Common myeloid progenitor, CD34-positive (primary cell): Measurements from ENCODE around the gene UBA6.
A peak's percentile ranks its signal among the peaks of the same experiment; 100 is the strongest.

Source experiments
- CTCF ChIA-PET: fragments of 350-600 bp; sonication (Branson Sonifier 250); formaldehyde crosslinking; loops from one replicate; lab custom pipeline; 2021; ENCODE audit warnings: antibody characterized with exemption; lab: Charles Lee
- POLR2A ChIA-PET: fragments of 350-600 bp; sonication (Branson Sonifier 250); formaldehyde crosslinking; loops from one replicate; lab custom pipeline; 2021; ENCODE audit warnings: antibody characterized with exemption; lab: Charles Lee
- DNase-seq, 3 donors: peaks; one replicate each; pipeline versions ENCODE4 v3.0.0 to v3.0.0-alpha.2; 2013
- H3K27ac ChIP-seq, 2 experiments: 1 replicate in 1 of 2; 2 replicates in 1 of 2; pipeline ENCODE4 v1.7.0; 2013; ENCODE audit warnings: inconsistent platforms in 2 of 2, low read length in 2 of 2, mild to moderate bottlenecking in 2 of 2, low read depth in 1 of 2, moderate library complexity in 1 of 2; ENCODE audit not compliant: severe bottlenecking in 2 of 2, insufficient read depth in 1 of 2, poor library complexity in 1 of 2
- H3K27me3 ChIP-seq, 5 experiments: replicated peaks in 2 of 5; 1 replicate in 3 of 5; 2 replicates in 2 of 5; pipeline versions ENCODE4 v1.6.1 to v1.7.0; 2013; ENCODE audit warnings: low read length in 4 of 5, mild to moderate bottlenecking in 2 of 5, moderate library complexity in 2 of 5, inconsistent platforms in 1 of 5; ENCODE audit not compliant: insufficient read depth in 5 of 5, control insufficient read depth in 4 of 5
- H3K36me3 ChIP-seq, 4 experiments: 1 replicate in 2 of 4; 2 replicates in 2 of 4; pipeline versions ENCODE4 v1.6.1 to v1.7.0; 2013; ENCODE audit warnings: low read length in 3 of 4, control low read depth in 1 of 4, mild to moderate bottlenecking in 1 of 4; ENCODE audit not compliant: control insufficient read depth in 4 of 4, insufficient read depth in 4 of 4
- H3K4me1 ChIP-seq, 4 experiments: 1 replicate in 3 of 4; 2 replicates in 1 of 4; pipeline versions ENCODE4 v1.6.1 to v1.7.1; 2013; ENCODE audit warnings: low read length in 3 of 4, mild to moderate bottlenecking in 3 of 4, control low read depth in 1 of 4, inconsistent platforms in 1 of 4, moderate library complexity in 1 of 4; ENCODE audit not compliant: control insufficient read depth in 4 of 4, insufficient read depth in 4 of 4; ENCODE audit errors: control extremely low read depth in 1 of 4
- H3K4me3 ChIP-seq, 7 experiments: 1 replicate in 4 of 7; 2 replicates in 3 of 7; pipeline versions ENCODE4 v1.5.1 to v1.7.0; 2013; ENCODE audit warnings: mild to moderate bottlenecking in 7 of 7, low read length in 6 of 7, moderate library complexity in 6 of 7, inconsistent platforms in 2 of 7, low read depth in 2 of 7, control low read depth in 1 of 7; ENCODE audit not compliant: insufficient read depth in 4 of 7, control insufficient read depth in 1 of 7; ENCODE audit errors: extremely low read depth in 1 of 7
- H3K9me3 ChIP-seq, 5 experiments: 1 replicate in 4 of 5; 2 replicates in 1 of 5; pipeline versions ENCODE4 v1.6.1 to v1.7.1; 2013; ENCODE audit warnings: low read length in 4 of 5, mild to moderate bottlenecking in 2 of 5, inconsistent platforms in 1 of 5, low read depth in 1 of 5, moderate library complexity in 1 of 5; ENCODE audit not compliant: control insufficient read depth in 4 of 5, insufficient read depth in 2 of 5; ENCODE audit errors: control extremely low read depth in 1 of 5
- WGBS: methylation state at CpG from one replicate; pipeline ENCODE4 v1.1.5; 2013; ENCODE audit not compliant: insufficient coverage; 5-methylcytosine and 5-hydroxymethylcytosine counted together

The UBA6 gene

GRCh38 chr4:67616478-67616877 lies 84.5 kb downstream of the UBA6 start:
- no peaks in the 10 kb centered on the region for H3K4me1 ChIP-seq
- H3K27ac ChIP-seq, result no peak overlapping the region
- H3K27me3 ChIP-seq, result no peaks in the 10 kb centered on the region
- WGBS, result 100% methylated on average over 1 of the region's 1 CpG
- CTCF ChIA-PET, result no interaction called here
- DNase-seq, result no peak
- H3K36me3 ChIP-seq, result peaks cover 18 to 52% (median 30%) of the 10 kb centered on the region in 4 experiments
- H3K9me3 ChIP-seq, result peaks cover 0 to 9% (median 2%) of the 10 kb centered on the region in 5 experiments
- no peak overlapping the region for H3K4me3 ChIP-seq
- POLR2A ChIA-PET, result no interaction called here

DNA sequence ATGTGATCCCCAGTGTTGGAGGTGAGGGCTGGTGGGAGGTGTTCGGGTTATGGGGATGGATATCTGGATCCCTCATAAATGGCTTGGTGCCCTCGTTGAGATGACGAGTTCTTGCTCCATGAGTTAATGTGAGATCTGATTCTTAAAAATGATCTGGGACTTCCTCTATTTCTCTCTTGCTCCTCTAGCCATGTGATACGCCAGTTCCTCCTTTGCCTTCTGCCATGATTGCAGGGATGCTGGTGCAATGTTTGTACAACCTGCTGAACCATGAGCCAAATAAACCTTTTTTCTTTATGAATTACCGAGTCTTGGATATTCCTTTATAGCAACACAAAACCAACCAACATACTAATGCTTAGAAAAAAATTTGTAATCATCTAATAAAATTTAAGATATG lies 85.8 kb downstream of the UBA6 start:
- POLR2A ChIA-PET, result no interaction called here

GRCh38 chr4:67614186-67614585 lies 86.8 kb downstream of the UBA6 start:
- 100% methylated on average over 2 of the region's 4 CpGs for WGBS
- CTCF ChIA-PET, result no interaction called here

More for the DNA sequence above, 85.8 kb downstream of the UBA6 start:
- H3K27ac ChIP-seq, result no peak overlapping the region
- H3K4me3 ChIP-seq, result no peak overlapping the region
- peaks cover 0 to 14% (median 4%) of the 10 kb centered on the region in 5 experiments for H3K9me3 ChIP-seq
- H3K27me3 ChIP-seq, result no peaks in the 10 kb centered on the region
- CTCF ChIA-PET, result interaction anchor here (0.8 kb wide), 1 partner anchor 9 kb away, joined by 6 read pairs; no protein-coding TSS in a partner anchor
- H3K4me1 ChIP-seq, result no peaks in the 10 kb centered on the region
- 94% methylated on average over 2 of the region's 5 CpGs for WGBS
- DNase-seq, result peak in 1 of 3 donors; percentile 2
- peaks cover 12 to 42% (median 20%) of the 10 kb centered on the region in 4 experiments for H3K36me3 ChIP-seq

GRCh38 chr4:67608027-67608426 lies 92.9 kb downstream of the UBA6 start:
- DNase-seq, result no peak
- no peaks in the 10 kb centered on the region for H3K27me3 ChIP-seq
- POLR2A ChIA-PET, result no interaction called here
- H3K4me1 ChIP-seq, result no peaks in the 10 kb centered on the region
- H3K4me3 ChIP-seq, result no peak overlapping the region
- H3K36me3 ChIP-seq, result peaks cover 0 to 25% (median 8%) of the 10 kb centered on the region in 4 experiments
- H3K9me3 ChIP-seq, result peaks cover 0 to 11% (median 8%) of the 10 kb centered on the region in 5 experiments
- H3K27ac ChIP-seq, result no peak overlapping the region
- no CpG with 5 or more reads among the region's 4 CpGs for WGBS
- CTCF ChIA-PET, result no interaction called here

More at GRCh38 chr4:67614186-67614585, 86.8 kb downstream of the UBA6 start:
- DNase-seq, result no peak
- H3K9me3 ChIP-seq, result peaks cover 0 to 18% (median 8%) of the 10 kb centered on the region in 5 experiments
- no peak overlapping the region for H3K4me3 ChIP-seq
- no peaks in the 10 kb centered on the region for H3K27me3 ChIP-seq
- H3K36me3 ChIP-seq, result peaks cover 8 to 40% (median 19%) of the 10 kb centered on the region in 4 experiments
- H3K4me1 ChIP-seq, result no peaks in the 10 kb centered on the region
- no peak overlapping the region for H3K27ac ChIP-seq
- POLR2A ChIA-PET, result no interaction called here

- CTCF ChIA-PET, result interaction anchor here (1.3 to 1.6 kb wide), 3 partner anchors 17 to 35 kb away, joined by 3 to 5 read pairs (median 4); no protein-coding TSS in a partner anchor
- WGBS, result 100% methylated on average over 3 of the region's 3 CpGs
Measured at GRCh38 chr4:67604749-67605148, 96.2 kb downstream of the UBA6 start.

GRCh38 chr4:67604029-67604381 lies 97.0 kb downstream of the UBA6 start:
- CTCF ChIA-PET, result interaction anchor here (1.3 to 1.6 kb wide), 2 partner anchors 17 kb away, joined by 4 to 5 read pairs; no protein-coding TSS in a partner anchor
- WGBS, result 83% methylated on average over 1 of the region's 2 CpGs
- Histone ChIP-seq H3K9me3 (peaks cover 0 to 3% (median 0%) of the 10 kb centered on the region in 5 experiments), H3K4me3 (no peak overlapping the region), H3K4me1 (no peaks in the 10 kb centered on the region), H3K27me3 (no peaks in the 10 kb centered on the region), H3K36me3 (peaks cover 0 to 26% (median 6%) of the 10 kb centered on the region in 4 experiments), H3K27ac (no peak overlapping the region)
- no peak for DNase-seq
- POLR2A ChIA-PET, result no interaction called here

More at GRCh38 chr4:67604749-67605148, 96.2 kb downstream of the UBA6 start:
- peaks cover 0 to 29% (median 7%) of the 10 kb centered on the region in 4 experiments for H3K36me3 ChIP-seq
- H3K27me3 ChIP-seq, result no peaks in the 10 kb centered on the region
- no peak overlapping the region for H3K27ac ChIP-seq
- peaks cover 0 to 4% (median under 1%) of the 10 kb centered on the region in 5 experiments for H3K9me3 ChIP-seq
- POLR2A ChIA-PET, result no interaction called here
- H3K4me3 ChIP-seq, result no peak overlapping the region
- H3K4me1 ChIP-seq, result no peaks in the 10 kb centered on the region
- DNase-seq, result no peak

DNA sequence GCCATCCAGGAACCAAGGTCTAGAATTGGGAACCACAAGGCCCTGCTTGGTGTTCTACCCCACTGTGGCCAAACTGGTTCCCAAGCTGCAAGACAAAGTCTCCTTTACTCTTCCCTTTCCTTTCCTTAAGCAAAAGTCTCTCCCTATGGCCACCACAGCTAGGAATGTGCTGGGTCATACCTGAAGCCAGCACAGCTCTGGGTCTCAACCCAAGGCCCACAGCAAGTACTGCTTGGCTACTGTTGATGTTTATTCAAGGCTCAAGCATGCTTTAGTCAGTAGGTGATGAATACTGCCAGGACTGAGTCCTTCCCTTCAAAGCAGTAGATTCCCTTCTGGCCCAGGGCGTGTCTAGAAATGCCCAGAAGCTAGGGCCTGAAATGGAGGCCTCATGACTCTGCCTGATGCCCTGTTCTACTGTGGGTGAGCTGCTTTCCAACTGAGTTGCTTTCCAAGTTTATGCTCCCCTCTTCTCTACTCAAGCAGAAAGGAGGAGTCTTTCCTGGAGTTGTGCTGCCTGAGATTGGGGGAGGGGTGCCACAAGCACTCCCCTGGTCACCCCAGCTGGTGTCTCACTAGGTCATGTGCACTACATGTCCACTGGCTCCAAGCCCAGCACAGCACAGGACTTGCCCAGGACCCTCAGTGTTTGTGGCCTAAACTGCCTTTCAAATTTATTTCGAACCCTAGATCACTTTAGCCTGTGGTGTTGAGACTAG lies 97.5 kb downstream of the UBA6 start:
- Histone ChIP-seq H3K4me3 (no peak overlapping the region), H3K4me1 (no peaks in the 10 kb centered on the region), H3K9me3 (peaks cover 0 to 3% (median 1%) of the 10 kb centered on the region in 5 experiments), H3K27ac (no peak overlapping the region), H3K27me3 (no peaks in the 10 kb centered on the region), H3K36me3 (peaks cover 0 to 25% (median 6%) of the 10 kb centered on the region in 4 experiments)
- WGBS, result 100% methylated on average over 2 of the region's 2 CpGs
- no peak for DNase-seq
- POLR2A ChIA-PET, result no interaction called here
- CTCF ChIA-PET, result interaction anchor here (1.3 to 1.6 kb wide), 2 partner anchors 16 to 18 kb away, joined by 4 to 5 read pairs; no protein-coding TSS in a partner anchor
